ENCODE data around the gene ADAMTSL3.

ADAMTSL3 gene

GRCh38 chr15:83764201-83764838 lies 110.4 kb downstream of the ADAMTSL3 start:
- DNase-seq, result no peak

DNA sequence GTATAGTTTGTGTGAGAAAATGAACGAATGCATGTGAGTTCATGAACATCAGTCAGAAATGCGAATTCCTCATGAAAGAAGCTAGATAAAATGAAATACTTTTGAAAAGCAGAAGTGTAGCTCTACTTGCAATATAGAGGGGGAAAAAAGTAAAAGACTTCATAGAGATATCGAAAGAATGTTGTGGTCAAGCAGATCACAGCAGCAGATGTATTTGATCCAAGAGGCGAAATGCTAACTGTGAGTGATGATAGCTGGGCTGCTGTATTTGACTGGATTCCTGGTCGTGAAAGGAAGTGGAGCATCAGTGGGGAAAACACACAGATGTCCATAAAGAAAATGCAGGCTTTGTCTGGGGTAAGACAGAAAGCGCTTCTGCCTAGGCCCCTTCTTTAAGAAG lies 112.4 kb downstream of the ADAMTSL3 start:
- no peak for DNase-seq

DNA sequence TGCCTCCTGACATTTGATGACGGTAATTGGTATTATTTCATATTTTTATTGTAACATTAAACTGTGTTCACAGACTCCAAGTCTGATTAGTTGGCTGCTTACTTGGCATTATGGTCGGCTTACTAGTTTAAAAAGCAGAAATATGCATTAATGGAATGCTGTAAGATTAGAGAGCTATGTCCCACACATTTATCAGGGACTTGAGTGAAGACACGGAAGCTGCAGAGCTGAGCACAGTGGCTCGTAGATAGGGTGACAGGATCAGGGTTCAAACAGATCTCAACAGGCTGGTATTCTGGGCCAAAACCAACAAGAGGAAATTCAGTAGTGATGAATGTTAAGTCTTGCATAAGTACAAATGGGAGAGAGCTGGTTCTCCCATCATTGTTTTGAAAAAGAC lies 113.8 kb downstream of the ADAMTSL3 start:
- no peak for DNase-seq

DNA sequence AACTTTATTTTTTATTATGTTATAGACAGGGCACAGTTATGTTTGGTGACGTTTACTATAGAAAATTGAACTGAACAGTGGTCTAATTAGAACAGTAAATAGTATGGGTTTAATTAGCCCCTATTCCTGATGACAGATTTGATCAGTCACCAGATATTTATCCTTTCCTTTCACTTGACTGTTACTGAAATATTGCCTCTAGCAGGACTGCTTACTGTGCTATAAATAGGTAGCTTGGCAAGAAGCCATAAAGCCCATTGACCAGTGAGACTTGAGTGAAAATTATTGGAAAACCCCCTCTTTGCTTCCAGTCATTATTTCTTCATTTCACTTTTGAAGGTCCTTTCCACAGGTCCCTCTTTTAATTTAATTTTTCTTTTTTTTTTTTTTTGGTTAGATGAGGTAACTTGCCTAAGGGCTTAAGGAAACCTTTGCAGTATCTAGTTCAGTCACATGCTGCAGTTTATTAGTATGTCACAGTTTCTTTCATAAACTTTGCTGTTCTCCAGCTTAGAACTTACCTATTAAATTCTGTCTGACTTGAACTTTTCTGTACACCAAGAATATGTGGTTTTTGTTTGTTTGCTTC lies 115.6 kb downstream of the ADAMTSL3 start:
- DNase-seq, result no peak

- DNase-seq, result no peak
These were observed 121.8 kb downstream of the ADAMTSL3 start for GRCh38 chr15:83775738-83776137.

- DNase-seq, result no peak
These were observed 123.1 kb downstream of the ADAMTSL3 start for GRCh38 chr15:83776986-83777385.

- no peak for DNase-seq
These were observed 129.3 kb downstream of the ADAMTSL3 start for GRCh38 chr15:83783227-83783626.

- DNase-seq, result no peak
These were observed 131.1 kb downstream of the ADAMTSL3 start for GRCh38 chr15:83784975-83785374.

DNA sequence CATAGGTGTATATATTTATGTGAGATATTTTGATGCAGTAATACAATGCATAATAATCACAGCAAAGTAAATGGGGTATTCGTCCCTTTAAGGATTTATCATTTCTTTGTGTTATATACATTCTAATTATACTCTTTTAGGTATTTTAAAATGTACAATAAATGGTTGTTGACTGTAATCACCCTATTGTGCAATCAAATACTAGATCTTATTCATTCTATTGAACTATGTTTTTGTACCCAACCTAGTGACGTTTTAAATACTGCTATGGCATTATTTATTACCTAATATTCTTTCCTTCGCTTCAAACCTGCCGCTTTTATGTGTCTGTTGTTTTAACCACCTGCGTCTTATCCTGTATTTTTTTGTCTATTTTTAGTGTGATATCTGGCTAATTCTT lies 132.4 kb downstream of the ADAMTSL3 start:
- no peak for DNase-seq

GRCh38 chr15:83793069-83793468 lies 139.1 kb downstream of the ADAMTSL3 start:
- no peak for DNase-seq

- DNase-seq, result no peak
These were observed 140.3 kb downstream of the ADAMTSL3 start for GRCh38 chr15:83794209-83794608.

DNA sequence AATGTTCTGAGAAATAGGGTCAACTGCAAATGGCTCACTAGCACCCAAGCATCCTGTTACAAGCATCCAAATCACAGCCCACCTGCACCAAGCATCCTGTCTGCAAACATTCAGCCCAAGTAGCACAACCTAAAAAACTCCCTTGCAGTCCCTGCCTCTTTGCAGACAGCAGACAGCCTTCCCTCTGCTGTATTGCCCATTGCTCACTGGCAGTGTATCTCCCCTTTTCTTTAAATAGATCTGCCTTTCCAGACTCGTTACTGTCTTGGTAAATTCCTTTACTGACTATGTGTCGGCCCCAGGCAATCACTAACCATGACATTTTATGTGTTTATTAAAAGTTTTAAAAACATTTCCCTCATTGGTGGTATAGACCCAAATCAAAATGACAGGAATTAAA lies 155.4 kb downstream of the ADAMTSL3 start:
- no peak for DNase-seq

GRCh38 chr15:83810110-83810509 lies 156.2 kb downstream of the ADAMTSL3 start:
- no peak for DNase-seq

DNA sequence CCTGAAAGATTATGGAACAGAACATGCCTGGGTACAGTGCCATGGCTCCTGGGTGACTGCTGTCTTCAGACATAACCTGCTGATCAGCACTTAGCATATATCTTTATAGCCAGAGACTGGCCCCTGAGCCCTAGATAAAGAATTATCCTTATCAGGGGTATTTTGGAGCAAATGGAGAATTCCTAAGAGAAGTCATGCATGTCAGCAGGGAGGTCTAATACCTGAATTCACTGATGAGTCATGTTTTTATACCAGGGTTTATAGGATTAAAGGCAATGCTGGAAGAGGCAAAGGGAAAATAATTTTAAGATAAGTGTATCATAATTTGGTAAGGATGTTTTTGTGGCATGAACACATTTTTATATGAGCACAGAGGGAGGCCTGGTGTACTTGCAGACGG lies 159.8 kb downstream of the ADAMTSL3 start:
- DNase-seq, result no peak

DNA sequence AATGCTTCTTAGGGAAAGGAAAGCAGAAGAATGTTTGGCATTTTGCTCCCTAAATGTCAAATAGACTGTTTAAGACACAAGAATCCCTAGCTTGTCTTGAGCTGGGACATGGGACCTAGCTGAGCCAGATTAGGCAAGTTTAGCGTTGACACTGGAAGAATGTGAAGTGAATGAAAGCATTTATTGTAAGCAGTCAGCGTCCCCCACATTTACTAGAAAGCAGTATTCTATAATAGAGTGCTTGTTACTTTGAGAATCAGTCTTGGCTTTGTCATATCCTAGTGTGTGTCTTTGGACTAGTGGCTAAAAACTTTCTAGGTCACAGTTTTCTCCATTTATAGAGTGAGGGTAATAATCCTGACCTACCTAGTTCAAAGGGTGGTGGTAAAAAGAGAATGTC lies 161.6 kb downstream of the ADAMTSL3 start:
- no peak for DNase-seq

DNA sequence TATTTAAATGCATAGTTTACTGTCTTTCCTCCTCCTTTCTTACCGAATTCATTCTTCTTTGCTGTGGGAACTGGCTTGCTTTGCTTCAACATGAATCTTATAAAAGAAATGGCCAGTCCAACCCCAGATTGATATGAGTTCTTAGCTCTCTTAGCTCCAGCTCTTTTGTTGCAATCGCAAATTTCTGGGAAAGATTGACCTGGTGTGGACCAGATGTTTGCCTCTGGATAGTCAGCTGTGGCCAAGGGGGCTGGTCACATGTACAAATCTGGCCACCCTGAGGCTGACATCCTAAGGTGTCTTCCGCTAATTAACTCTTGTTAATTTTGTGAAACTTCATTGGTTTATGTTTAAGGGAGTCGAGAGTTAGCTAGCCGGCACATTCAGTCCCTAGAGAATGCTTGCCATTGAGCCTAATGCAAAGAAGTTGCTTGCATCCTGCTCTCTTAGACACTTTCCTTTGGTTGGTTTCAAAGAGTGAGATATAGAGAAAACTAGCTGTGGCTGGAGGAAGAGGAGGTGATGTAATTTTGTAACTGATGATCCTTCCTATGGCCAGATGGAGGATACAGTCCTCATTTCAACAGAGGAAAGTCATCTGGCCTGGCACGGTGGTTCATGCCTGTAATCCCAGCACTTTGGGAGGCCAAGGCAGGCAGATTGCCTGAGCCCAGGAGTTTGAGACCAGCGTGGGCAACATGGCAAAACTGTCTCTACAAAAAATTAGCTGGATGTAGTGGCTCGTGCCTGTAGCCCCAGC lies 162.4 kb downstream of the ADAMTSL3 start:
- DNase-seq, result no peak

DNA sequence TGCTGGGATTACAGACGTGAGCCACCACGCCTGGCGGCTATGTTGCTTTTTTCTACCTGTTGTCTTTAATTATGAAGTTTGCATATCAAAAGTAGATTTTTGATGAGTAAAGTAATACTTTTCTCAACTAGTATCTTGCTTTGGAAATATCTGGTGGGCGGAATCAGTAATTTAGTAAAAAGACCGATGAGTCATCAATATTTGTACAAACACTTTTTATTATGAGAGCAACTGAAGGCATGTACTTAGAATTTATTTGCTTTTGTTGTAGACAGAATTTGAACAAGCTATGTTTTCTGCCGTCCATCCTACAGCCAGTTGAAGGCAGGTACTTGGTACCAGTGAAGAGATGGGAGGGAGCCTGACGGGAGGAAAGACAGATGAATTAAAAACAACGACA lies 164.7 kb downstream of the ADAMTSL3 start:
- no peak for DNase-seq

DNA sequence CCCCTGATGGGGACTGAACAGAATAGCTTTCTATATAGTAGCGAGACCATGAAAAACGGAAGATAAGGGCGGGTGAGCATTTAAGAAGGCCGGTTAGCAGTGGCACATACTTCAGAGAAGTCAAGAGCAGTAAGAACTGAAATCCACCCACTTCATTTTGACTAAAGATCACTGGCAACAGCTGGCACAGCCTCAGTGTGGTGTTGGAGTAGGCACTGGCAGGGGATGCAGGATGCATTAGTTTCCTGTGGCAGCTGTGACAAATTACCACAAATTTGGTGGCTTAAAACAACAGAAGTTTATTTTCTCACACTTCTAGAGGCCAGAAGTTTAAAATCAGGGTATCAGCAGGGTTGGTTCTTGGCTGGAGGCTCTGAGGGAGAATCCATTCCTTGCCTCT lies 176.5 kb downstream of the ADAMTSL3 start:
- no peak for DNase-seq

DNA sequence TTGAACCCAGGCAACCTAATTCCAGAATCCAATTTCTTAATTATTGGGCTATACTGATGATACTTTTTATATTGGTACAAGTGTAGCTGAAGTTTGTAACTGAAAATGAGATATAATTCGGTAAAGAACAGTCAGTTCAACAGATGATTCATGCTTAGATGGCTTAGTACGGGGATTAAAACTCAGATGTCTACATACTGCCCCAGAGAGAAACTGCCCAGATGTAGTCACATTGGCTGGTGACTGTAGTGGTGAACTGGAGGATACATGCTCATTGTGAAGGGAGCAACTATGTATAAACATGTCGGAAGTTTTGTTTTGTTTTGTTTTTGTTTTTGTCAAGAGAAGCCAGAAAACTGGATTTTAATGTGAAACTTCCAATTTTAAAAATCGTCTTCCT lies 179.6 kb downstream of the ADAMTSL3 start:
- DNase-seq, result no peak

- DNase-seq, result no peak
These were observed 181.6 kb downstream of the ADAMTSL3 start for GRCh38 chr15:83835479-83835878.

DNA sequence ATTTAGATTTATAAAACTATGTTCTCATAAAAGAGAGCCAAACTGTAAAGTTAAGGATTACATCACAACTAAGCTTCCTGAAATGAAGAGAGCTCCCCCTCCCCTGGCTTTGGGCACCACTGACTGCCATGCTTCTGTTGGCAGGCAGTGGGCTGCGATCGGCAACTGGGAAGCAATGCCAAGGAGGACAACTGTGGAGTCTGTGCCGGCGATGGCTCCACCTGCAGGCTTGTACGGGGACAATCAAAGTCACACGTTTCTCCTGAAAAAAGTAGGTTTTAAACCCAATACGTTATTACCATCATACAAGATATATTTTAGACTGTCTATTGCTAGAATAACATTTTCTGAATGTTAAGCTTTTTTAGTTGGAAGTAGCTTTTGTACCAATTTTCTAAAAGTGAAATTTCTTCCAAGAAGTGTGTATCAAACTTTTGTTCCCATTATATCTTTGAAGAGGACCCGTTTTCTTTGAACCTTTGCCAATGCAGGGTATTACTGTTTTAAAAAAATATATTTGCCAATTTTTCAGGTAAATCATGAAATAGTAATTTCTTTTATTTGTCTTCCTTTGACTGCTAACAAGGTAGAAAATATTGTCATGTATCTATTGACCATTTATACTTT lies 184.1 kb downstream of the ADAMTSL3 start:
- no peak for DNase-seq

DNA sequence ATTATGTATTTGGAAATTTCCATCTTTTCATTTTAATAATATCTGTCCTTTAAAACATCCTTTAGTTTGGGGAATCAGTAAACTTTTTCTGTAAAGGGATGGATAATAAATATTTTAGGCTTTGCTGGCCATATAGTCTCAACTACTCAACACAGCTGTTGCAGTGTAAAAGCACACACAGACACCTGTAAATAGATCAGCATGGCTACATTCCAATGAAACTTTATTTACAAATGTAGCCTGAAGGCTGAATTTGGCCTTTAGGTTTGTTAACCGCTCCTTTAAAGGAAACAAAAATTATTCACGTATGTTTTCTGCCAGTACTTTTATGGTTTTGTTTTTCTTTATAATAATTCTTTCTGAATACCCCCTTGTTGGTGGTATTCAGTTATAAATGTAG lies 184.8 kb downstream of the ADAMTSL3 start:
- DNase-seq, result no peak

DNA sequence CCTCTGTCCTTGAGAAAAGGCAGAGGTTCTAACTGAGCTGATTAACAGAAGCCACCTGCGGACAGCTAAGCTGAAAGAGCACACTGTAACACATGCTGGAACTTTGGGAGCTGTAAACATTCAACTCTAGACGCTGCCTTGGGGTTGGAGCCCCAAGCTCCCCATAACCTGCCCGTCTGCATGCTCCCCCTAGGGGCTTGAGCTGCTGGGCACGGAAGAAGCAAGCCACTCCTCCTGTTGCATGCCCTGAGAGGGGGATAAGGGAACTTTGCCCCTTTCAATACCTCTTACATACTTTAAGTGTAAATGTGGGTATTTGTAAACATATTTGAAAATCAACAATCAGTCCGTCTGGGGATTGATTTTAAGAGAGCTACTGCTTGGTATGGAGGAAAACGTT lies 188.4 kb downstream of the ADAMTSL3 start:
- no peak for DNase-seq

- DNase-seq, result no peak
These were observed 189.5 kb downstream of the ADAMTSL3 start for GRCh38 chr15:83843471-83843871.

Measured in CD4-positive, alpha-beta T cell treated with Interleukin-4 for 1 hour (primary cell).